ENCODE data around the gene ASPSCR1. TPM values are rescaled to one million over a fixed set of nuclear protein-coding genes. Genes with fewer than 3 reads are reported as not detected.

ASPSCR1 gene
- total and polyA plus RNA-seq, 2 of the 13 experiments (the other 11 are each of a cell fraction or from before 2014, with no cell fraction given) = 274 to 314 TPM

DNA sequence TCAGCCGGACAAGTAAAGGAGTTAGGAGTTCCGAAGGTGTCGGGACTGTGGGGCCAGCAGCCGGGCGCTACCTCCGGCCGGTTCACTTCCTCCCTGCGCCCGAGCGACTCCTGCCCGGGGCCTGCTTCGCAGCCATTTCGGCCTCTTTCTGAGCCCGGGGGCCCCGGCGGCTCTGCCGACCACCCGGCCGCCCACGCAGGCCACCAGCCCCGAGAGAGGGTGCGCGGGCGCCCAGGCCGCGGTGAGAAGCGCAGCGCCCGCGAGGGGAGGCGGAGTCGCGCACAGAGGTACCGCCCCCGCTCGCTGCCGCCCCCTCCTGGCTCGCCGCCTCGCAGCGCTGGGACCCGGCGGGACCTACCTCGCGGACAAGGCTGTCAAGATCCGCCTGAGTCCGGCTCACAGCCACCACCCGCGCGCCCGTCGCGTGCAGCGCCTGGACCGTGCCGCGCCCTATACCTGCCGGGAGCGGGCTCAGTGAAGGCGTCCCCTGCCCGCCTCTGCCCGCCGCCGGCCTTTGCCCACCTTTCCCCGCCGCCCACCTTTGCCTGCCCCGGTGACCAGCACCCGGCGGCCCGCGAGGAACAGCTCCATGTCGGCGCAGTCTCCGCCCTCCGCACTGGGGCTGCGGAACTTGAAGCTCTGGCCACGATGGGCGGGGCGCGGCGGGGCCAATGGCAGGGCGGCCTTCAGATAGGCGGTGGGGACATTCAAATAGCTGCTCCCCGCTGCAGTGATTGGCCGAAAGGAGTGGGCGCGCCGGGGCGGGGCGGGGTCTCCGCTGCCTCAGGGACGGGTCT, 59.9 kb downstream of the ASPSCR1 start, which contains the start of gene DCXR (continued):
- TF ChIP-seq, protein P1, sequence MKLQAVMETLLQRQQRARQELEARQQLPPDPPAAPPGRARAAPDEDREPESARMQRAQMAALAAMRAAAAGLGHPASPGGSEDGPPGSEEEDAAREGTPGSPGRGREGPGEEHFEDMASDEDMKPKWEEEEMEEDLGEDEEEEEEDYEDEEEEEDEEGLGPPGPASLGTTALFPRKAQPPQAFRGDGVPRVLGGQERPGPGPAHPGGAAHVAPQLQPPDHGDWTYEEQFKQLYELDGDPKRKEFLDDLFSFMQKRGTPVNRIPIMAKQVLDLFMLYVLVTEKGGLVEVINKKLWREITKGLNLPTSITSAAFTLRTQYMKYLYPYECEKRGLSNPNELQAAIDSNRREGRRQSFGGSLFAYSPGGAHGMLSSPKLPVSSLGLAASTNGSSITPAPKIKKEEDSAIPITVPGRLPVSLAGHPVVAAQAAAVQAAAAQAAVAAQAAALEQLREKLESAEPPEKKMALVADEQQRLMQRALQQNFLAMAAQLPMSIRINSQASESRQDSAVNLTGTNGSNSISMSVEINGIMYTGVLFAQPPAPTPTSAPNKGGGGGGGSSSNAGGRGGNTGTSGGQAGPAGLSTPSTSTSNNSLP (IDR thresholded peaks at IDR 0.05; ENCODE audit: low read depth, low read length) = 0 out of 2 replicates have a peak, but pooled peaks have one; percentile 11
- TF ChIP-seq ZFP1 (CRISPR knock-in tag; IDR thresholded peaks at IDR 0.05) (no peak), ZNF564 (CRISPR knock-in tag; IDR thresholded peaks at IDR 0.05) (peak; percentile 44; the same call in 1 of the 2 replicates), SP1 (IDR thresholded peaks at IDR 0.05) (no peak), SP1 (CRISPR knock-in tag; IDR thresholded peaks at IDR 0.05) (peak; percentile 94), SNAPC5 (CRISPR knock-in tag; IDR thresholded peaks at IDR 0.05; ENCODE audit: borderline replicate concordance) (peak; percentile 27; the same call in 1 of the 2 replicates), DNMT3B (CRISPR knock-in tag; conservative IDR thresholded peaks at IDR 0.05) (no peak), GFI1 (CRISPR knock-in tag; IDR thresholded peaks at IDR 0.05; ENCODE audit: borderline replicate concordance) (peak; percentile 22; the same call in 1 of the 2 replicates), ETV5 (CRISPR knock-in tag; IDR thresholded peaks at IDR 0.05; ENCODE audit: borderline replicate concordance) (peak; percentile 67), ZNF598 (CRISPR knock-in tag; IDR thresholded peaks at IDR 0.05; ENCODE audit: borderline replicate concordance) (no peak; the same call in 1 of the 2 replicates), NFIB (CRISPR knock-in tag; IDR thresholded peaks at IDR 0.05; ENCODE audit: borderline replicate concordance) (no peak), MEIS2 (CRISPR knock-in tag; IDR thresholded peaks at IDR 0.05) (peak; percentile 93), HNF4G (IDR thresholded peaks at IDR 0.05; ENCODE audit: borderline replicate concordance, low read depth, low read length) (no peak), HNF4G (CRISPR knock-in tag; IDR thresholded peaks at IDR 0.05; ENCODE audit: borderline replicate concordance, low read depth) (peak; percentile 75)
- TF ChIP-seq, protein P2, sequence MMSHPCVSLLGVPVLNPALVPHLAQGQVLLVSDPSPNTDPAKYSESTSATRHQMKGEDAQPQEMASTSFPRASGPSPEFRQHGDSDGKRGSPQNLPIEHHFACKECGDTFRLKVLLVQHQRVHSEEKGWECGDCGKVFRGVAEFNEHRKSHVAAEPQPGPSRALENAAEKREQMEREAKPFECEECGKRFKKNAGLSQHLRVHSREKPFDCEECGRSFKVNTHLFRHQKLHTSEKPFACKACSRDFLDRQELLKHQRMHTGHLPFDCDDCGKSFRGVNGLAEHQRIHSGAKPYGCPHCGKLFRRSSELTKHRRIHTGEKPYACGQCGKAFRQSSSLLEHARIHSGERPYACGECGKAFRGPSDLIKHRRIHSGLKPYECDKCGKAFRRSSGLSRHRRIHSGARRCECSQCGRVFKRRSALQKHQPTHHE (CRISPR knock-in tag; IDR thresholded peaks at IDR 0.05; ENCODE audit: borderline replicate concordance) = peak; percentile 28; the same call in 1 of the 2 replicates
- TF ChIP-seq, protein P3, sequence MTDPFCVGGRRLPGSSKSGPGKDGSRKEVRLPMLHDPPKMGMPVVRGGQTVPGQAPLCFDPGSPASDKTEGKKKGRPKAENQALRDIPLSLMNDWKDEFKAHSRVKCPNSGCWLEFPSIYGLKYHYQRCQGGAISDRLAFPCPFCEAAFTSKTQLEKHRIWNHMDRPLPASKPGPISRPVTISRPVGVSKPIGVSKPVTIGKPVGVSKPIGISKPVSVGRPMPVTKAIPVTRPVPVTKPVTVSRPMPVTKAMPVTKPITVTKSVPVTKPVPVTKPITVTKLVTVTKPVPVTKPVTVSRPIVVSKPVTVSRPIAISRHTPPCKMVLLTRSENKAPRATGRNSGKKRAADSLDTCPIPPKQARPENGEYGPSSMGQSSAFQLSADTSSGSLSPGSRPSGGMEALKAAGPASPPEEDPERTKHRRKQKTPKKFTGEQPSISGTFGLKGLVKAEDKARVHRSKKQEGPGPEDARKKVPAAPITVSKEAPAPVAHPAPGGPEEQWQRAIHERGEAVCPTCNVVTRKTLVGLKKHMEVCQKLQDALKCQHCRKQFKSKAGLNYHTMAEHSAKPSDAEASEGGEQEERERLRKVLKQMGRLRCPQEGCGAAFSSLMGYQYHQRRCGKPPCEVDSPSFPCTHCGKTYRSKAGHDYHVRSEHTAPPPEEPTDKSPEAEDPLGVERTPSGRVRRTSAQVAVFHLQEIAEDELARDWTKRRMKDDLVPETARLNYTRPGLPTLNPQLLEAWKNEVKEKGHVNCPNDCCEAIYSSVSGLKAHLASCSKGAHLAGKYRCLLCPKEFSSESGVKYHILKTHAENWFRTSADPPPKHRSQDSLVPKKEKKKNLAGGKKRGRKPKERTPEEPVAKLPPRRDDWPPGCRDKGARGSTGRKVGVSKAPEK (CRISPR knock-in tag; IDR thresholded peaks at IDR 0.05; ENCODE audit: borderline replicate concordance) = no peak
- TF ChIP-seq, protein P4, sequence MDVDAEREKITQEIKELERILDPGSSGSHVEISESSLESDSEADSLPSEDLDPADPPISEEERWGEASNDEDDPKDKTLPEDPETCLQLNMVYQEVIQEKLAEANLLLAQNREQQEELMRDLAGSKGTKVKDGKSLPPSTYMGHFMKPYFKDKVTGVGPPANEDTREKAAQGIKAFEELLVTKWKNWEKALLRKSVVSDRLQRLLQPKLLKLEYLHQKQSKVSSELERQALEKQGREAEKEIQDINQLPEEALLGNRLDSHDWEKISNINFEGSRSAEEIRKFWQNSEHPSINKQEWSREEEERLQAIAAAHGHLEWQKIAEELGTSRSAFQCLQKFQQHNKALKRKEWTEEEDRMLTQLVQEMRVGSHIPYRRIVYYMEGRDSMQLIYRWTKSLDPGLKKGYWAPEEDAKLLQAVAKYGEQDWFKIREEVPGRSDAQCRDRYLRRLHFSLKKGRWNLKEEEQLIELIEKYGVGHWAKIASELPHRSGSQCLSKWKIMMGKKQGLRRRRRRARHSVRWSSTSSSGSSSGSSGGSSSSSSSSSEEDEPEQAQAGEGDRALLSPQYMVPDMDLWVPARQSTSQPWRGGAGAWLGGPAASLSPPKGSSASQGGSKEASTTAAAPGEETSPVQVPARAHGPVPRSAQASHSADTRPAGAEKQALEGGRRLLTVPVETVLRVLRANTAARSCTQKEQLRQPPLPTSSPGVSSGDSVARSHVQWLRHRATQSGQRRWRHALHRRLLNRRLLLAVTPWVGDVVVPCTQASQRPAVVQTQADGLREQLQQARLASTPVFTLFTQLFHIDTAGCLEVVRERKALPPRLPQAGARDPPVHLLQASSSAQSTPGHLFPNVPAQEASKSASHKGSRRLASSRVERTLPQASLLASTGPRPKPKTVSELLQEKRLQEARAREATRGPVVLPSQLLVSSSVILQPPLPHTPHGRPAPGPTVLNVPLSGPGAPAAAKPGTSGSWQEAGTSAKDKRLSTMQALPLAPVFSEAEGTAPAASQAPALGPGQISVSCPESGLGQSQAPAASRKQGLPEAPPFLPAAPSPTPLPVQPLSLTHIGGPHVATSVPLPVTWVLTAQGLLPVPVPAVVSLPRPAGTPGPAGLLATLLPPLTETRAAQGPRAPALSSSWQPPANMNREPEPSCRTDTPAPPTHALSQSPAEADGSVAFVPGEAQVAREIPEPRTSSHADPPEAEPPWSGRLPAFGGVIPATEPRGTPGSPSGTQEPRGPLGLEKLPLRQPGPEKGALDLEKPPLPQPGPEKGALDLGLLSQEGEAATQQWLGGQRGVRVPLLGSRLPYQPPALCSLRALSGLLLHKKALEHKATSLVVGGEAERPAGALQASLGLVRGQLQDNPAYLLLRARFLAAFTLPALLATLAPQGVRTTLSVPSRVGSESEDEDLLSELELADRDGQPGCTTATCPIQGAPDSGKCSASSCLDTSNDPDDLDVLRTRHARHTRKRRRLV (CRISPR knock-in tag; IDR thresholded peaks at IDR 0.05) = 0 out of 2 replicates have a peak, but pooled peaks have one; percentile 70
